Measurements from ENCODE around the gene TLE3. TPM values are rescaled to one million over a fixed set of nuclear protein-coding genes. Genes with fewer than 3 reads are reported as not detected.

TLE3 gene
- total RNA-seq, 2 donors from 2014 or later, result 16.6 to 33.9 TPM

DNA sequence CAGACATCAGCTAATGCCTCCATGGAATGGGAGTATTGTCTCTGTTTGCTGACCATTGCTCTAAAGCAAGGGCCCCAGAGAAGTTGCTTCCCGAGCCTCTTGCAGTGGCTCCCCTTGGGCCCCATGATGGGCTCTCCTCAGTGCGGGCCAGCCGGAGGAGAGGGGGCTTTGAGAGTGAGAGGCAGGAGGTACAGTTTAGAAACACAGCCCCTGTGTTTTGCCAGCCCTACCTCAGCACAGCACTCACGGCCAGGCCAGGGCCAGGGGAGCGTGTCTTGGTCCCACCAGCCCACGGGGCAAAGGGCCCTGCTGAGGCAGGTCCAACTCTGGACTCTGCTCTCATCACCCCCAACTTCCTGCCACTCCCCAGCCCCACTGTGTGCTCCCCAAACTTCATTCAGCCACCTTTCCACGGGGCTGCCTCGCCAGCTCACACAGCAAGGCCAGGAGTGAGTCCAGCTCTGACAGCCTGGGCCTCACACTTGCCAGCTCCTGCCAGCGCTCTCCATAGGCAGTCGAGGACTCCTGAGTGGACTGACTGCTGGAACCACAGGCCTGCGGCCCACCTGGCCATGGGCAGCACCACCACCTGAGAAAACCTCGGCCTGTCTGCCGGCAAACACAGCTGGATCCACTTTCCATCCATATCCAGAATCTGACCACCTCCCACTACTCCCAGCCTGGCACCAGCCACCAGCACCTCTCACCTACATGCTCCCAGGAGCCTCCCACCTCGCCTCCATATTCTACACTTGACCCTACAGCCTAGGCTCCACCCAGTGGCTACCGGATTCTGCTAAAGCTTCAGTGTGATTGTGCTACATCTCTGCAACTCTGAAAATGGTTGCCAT is 99.0 kb downstream of the TLE3 start:
- H3K36me3 ChIP-seq (replicated peaks in 1 of 2; ENCODE audit: insufficient read depth in 1 of 2, low read depth in 2 of 2), result no peaks in the 10 kb centered on the region
- 92 to 95% methylated on average over 13 to 15 of the region's 15 CpGs for WGBS, 2 donors
- peaks cover 16% of the 10 kb centered on the region for H3K4me1 ChIP-seq
- peaks cover 0 to 6% (median 0%) of the 10 kb centered on the region in 3 donors for H3K9me3 ChIP-seq
- intact Hi-C loops (cut with DNase I), result no loop called here
- TF ChIP-seq, protein P1, sequence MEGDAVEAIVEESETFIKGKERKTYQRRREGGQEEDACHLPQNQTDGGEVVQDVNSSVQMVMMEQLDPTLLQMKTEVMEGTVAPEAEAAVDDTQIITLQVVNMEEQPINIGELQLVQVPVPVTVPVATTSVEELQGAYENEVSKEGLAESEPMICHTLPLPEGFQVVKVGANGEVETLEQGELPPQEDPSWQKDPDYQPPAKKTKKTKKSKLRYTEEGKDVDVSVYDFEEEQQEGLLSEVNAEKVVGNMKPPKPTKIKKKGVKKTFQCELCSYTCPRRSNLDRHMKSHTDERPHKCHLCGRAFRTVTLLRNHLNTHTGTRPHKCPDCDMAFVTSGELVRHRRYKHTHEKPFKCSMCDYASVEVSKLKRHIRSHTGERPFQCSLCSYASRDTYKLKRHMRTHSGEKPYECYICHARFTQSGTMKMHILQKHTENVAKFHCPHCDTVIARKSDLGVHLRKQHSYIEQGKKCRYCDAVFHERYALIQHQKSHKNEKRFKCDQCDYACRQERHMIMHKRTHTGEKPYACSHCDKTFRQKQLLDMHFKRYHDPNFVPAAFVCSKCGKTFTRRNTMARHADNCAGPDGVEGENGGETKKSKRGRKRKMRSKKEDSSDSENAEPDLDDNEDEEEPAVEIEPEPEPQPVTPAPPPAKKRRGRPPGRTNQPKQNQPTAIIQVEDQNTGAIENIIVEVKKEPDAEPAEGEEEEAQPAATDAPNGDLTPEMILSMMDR (IDR thresholded peaks at IDR 0.05), result no peak
- no peak for TF ChIP-seq POLR2A (IDR thresholded peaks at IDR 0.05)
- no peak overlapping the region for H3K27ac ChIP-seq
- no peak overlapping the region for H3K4me3 ChIP-seq
- H3K27me3 ChIP-seq, result no peaks in the 10 kb centered on the region
- DNase-seq (no peak), ATAC-seq (no peak)

DNA sequence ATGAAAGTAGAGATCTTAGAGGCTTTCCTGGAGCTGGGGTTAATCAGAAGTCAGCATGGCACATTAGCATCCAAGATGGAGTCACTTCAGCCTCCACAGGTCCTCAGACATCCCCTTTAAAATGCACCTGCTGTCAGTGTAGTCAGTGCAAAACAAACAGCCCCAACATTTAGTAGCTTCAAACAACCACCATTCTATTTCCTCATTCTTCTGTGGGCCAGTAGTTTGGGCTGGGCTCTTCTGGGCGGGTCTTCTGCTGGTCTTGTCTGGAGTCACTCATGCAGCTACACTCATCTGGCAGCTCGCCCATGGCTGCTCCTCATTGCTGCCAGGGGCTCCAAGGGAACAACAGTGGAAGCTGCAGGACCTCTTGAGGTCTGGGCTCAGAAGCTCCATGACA is 99.9 kb downstream of the TLE3 start:
- H3K27ac ChIP-seq, result no peak overlapping the region
- intact Hi-C loops (cut with DNase I), result no loop called here
- H3K4me1 ChIP-seq, result peaks cover 16% of the 10 kb centered on the region
- no peak overlapping the region for H3K4me3 ChIP-seq
- DNase-seq (peak; percentile 38 to 67 (median 60)), ATAC-seq (peak; percentile 62)
- H3K9me3 ChIP-seq, result peaks cover 0 to 3% (median 0%) of the 10 kb centered on the region in 3 donors
- WGBS, 2 donors, result 37 to 50% methylated on average over 2 of the region's 2 CpGs
- H3K27me3 ChIP-seq, result no peaks in the 10 kb centered on the region
- H3K36me3 ChIP-seq (replicated peaks in 1 of 2; ENCODE audit: insufficient read depth in 1 of 2, low read depth in 2 of 2), result no peaks in the 10 kb centered on the region
- TF ChIP-seq POLR2A (IDR thresholded peaks at IDR 0.05), result no peak
- TF ChIP-seq, protein P1 (IDR thresholded peaks at IDR 0.05), result no peak

MicroRNAs encoded within 50 kb of the gene (microRNA counts, 767-probe panel; counts per million panel counts)
- 0 to 736 counts per million in 2 donors for microRNA hsa-miR-629-5p

Small RNA genes within 50 kb of the gene (microRNA-seq; reads per million reads assigned to microRNA genes)
- gene MIR629 (ENCODE audit: borderline number of aligned reads in 2 of 2, borderline replicate concordance in 2 of 2), result 179 to 191 reads per million in 2 donors

Small RNA genes within 50 kb of the gene (small RNA-seq; reads per million reads assigned to genes)
- 0.70 reads per million, percentile 15 among the genes with 10 or more reads in this experiment for gene MIR629

Data from body of pancreas (tissue), 4 donors.